ENCODE measurements around the gene C19orf85.

DNA sequence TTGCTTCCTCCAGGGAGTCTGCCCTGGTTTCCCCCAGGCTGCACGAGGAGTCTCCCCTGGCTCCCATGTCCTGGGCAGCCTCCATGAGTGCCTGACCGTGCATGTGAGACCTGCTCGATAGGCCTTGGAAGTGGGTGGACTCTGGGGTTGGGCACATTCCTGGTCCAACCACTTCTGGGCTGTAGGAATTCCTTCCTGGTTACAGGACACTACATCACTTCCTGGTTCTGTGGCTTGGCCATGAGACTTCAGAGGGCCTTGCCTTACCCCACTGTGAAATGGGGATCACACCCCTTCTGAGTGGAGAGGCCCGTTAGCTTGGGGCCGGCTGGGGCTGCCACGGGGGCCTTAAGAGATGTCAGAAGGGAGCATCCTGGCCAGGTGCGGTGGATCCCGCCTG is 7.9 kb upstream of the C19orf85 start:
- TF ChIP-seq, protein P1, sequence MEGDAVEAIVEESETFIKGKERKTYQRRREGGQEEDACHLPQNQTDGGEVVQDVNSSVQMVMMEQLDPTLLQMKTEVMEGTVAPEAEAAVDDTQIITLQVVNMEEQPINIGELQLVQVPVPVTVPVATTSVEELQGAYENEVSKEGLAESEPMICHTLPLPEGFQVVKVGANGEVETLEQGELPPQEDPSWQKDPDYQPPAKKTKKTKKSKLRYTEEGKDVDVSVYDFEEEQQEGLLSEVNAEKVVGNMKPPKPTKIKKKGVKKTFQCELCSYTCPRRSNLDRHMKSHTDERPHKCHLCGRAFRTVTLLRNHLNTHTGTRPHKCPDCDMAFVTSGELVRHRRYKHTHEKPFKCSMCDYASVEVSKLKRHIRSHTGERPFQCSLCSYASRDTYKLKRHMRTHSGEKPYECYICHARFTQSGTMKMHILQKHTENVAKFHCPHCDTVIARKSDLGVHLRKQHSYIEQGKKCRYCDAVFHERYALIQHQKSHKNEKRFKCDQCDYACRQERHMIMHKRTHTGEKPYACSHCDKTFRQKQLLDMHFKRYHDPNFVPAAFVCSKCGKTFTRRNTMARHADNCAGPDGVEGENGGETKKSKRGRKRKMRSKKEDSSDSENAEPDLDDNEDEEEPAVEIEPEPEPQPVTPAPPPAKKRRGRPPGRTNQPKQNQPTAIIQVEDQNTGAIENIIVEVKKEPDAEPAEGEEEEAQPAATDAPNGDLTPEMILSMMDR (IDR thresholded peaks at IDR 0.05; ENCODE audit: borderline replicate concordance, extremely low read depth, low read length, poor library complexity, severe bottlenecking) = no peak
- TF ChIP-seq EZH2 (IDR thresholded peaks at IDR 0.05; ENCODE audit: borderline replicate concordance, low read depth, low read length, severe bottlenecking) = no peak
